Nephron progenitor cell (in vitro differentiated cells): ENCODE data around the gene GP9.

Source experiments
- DNase-seq: peaks from one replicate; pipeline ENCODE4 v3.0.0; 2021
- H3K27ac Mint-ChIP-seq: 2 replicates; pipeline ENCODE4 v1.8.0; 2021; ENCODE audit warnings: mild to moderate bottlenecking, moderate library complexity, mixed read lengths
- H3K27me3 Mint-ChIP-seq: 2 replicates; pipeline ENCODE4 v1.8.0; 2021; ENCODE audit warnings: mild to moderate bottlenecking, low read depth, mixed read lengths; ENCODE audit not compliant: poor library complexity
- H3K36me3 Mint-ChIP-seq: 2 replicates; pipeline ENCODE4 v1.8.0; 2021; ENCODE audit warnings: low read depth, mixed read lengths
- H3K4me1 Mint-ChIP-seq: 2 replicates; pipeline ENCODE4 v1.8.0; 2021; ENCODE audit warnings: mixed read lengths
- H3K4me3 Mint-ChIP-seq: 2 replicates; pipeline ENCODE4 v1.8.0; 2021; ENCODE audit warnings: mild to moderate bottlenecking, moderate library complexity, mixed read lengths
- H3K9me3 Mint-ChIP-seq: 2 replicates; pipeline ENCODE4 v1.8.0; 2021; ENCODE audit warnings: mild to moderate bottlenecking, moderate library complexity, mixed read lengths
- TF ChIP-seq, protein P1 (sequence below): fragments of 200-600 bp; sonication (generic); IDR thresholded peaks from 2 replicates; pipeline ENCODE4 v1.5.0; 2021; ENCODE audit warnings: antibody characterized with exemption

The GP9 gene

DNA sequence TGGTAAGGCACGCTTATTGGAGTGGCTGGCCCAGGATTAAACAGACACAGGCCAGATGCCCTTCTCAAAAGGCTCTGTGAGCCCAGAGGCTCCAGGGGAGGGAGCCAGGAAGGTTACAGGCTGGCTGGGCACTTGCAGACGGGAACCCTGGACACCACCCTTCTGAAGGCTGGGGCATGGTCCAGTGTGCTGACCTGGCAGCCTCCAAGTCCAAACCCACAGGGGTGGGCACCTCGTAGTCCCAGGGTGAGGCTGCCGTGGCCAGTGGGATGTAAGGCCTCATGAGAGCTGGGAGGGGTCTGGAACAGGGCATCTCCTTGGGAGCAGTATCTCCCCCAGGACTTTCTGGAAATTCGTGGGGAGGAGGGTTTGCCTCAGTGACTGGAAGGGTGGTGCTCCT, 39.9 kb upstream of the GP9 start:
- Mint-ChIP-seq H3K4me1 (peaks cover 25% of the 10 kb centered on the region), H3K4me3 (no peak overlapping the region), H3K9me3 (no peaks in the 10 kb centered on the region), H3K36me3 (no peaks in the 10 kb centered on the region), H3K27ac (no peak overlapping the region), H3K27me3 (peaks cover 11% of the 10 kb centered on the region)
- TF ChIP-seq, protein P1, sequence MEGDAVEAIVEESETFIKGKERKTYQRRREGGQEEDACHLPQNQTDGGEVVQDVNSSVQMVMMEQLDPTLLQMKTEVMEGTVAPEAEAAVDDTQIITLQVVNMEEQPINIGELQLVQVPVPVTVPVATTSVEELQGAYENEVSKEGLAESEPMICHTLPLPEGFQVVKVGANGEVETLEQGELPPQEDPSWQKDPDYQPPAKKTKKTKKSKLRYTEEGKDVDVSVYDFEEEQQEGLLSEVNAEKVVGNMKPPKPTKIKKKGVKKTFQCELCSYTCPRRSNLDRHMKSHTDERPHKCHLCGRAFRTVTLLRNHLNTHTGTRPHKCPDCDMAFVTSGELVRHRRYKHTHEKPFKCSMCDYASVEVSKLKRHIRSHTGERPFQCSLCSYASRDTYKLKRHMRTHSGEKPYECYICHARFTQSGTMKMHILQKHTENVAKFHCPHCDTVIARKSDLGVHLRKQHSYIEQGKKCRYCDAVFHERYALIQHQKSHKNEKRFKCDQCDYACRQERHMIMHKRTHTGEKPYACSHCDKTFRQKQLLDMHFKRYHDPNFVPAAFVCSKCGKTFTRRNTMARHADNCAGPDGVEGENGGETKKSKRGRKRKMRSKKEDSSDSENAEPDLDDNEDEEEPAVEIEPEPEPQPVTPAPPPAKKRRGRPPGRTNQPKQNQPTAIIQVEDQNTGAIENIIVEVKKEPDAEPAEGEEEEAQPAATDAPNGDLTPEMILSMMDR: no peak
- DNase-seq: no peak

GRCh38 chr3:129021140-129021551, 39.4 kb upstream of the GP9 start:
- H3K9me3 Mint-ChIP-seq: no peaks in the 10 kb centered on the region

DNA sequence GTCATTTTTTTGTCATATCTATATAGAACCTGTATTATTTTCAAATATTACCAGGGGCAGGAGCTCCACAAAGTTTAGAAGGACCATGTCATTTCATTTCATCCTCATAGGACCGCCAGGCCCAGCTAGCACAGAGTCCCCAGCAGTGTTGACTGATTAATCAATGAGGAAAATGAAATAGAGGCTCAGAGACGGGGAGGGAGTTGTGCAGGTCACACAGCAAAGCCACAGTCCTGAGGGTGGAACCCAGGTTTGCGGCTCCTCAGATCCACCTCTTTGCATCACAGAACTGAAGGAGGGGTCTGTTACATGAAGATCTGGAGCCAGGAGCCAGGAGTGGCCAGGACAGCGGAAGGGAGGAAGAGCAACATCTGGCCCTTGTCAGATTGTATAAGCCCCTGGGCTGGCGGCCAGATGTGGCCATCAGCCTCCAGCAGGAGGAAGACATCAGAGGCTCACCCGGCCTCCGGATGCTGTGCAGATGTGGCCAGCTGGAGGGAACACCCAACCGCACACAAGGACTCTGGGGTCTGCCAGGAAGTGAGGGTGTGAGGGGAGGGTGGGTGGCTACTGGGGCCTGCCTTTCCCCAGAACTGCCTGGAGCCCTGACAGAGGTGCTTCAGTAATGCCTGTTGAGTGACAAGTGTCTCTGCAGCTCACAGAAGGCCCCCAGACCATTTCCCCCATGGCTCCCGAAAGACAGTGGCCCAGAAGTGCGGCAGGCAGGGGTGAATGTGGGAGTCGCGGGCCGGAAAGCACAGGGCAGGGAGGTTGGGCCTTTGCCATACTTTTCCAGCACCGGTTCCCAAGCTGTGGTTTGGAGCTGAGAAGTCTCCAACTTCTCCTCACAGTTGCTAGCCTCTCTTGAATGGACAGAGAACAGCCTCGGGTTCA, 38.2 kb upstream of the GP9 start:
- DNase-seq: no peak
- Mint-ChIP-seq H3K36me3 (no peaks in the 10 kb centered on the region), H3K4me3 (no peak overlapping the region)

More at GRCh38 chr3:129021140-129021551, 39.4 kb upstream of the GP9 start:
- Mint-ChIP-seq H3K27me3 (peaks cover 15% of the 10 kb centered on the region), H3K4me1 (peaks cover 22% of the 10 kb centered on the region), H3K4me3 (no peak overlapping the region), H3K27ac (no peak overlapping the region), H3K36me3 (no peaks in the 10 kb centered on the region)
- TF ChIP-seq, protein P1: no peak
- DNase-seq: no peak

GRCh38 chr3:129023008-129023358, 37.6 kb upstream of the GP9 start:
- Mint-ChIP-seq H3K27me3 (peaks cover 24% of the 10 kb centered on the region), H3K4me3 (no peak overlapping the region), H3K36me3 (no peaks in the 10 kb centered on the region), H3K27ac (no peak overlapping the region), H3K4me1 (peaks cover 22% of the 10 kb centered on the region), H3K9me3 (no peaks in the 10 kb centered on the region)
- DNase-seq: no peak
- TF ChIP-seq, protein P1: no peak

More for the DNA sequence above, 38.2 kb upstream of the GP9 start:
- TF ChIP-seq, protein P1: no peak
- H3K27ac Mint-ChIP-seq: no peak overlapping the region
- H3K4me1 Mint-ChIP-seq: peaks cover 28% of the 10 kb centered on the region
- H3K9me3 Mint-ChIP-seq: no peaks in the 10 kb centered on the region
- H3K27me3 Mint-ChIP-seq: peaks cover 24% of the 10 kb centered on the region

DNA sequence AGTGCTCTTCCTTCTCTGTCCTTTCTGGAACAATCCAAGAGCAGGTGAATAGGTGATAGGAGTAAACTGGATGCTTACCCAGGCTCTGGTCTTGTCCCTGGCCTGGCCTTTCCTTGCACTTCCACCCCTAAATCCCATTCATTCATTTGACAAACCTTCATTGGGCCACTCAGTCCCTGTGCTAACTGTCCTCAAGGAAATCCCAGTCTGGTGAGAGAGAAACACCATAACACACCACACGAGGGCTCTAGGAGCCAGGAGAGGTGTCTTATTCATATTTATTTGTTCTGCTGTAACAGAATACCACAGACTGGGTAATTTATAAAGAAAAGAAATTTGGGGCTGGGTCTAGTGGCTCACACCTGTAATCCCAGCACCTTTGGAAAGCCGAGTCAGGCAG, 36.7 kb upstream of the GP9 start:
- H3K36me3 Mint-ChIP-seq: no peaks in the 10 kb centered on the region
- H3K4me1 Mint-ChIP-seq: peaks cover 14% of the 10 kb centered on the region
- peaks cover under 1% of the 10 kb centered on the region for H3K9me3 Mint-ChIP-seq
- TF ChIP-seq, protein P1: no peak
- H3K27me3 Mint-ChIP-seq: peaks cover 27% of the 10 kb centered on the region
- no peak overlapping the region for H3K4me3 Mint-ChIP-seq
- DNase-seq: no peak
- H3K27ac Mint-ChIP-seq: no peak overlapping the region

- DNase-seq: no peak
- H3K27ac Mint-ChIP-seq: no peak overlapping the region
- H3K4me3 Mint-ChIP-seq: no peak overlapping the region
- no peaks in the 10 kb centered on the region for H3K36me3 Mint-ChIP-seq
- peaks cover 10% of the 10 kb centered on the region for H3K4me1 Mint-ChIP-seq
- H3K9me3 Mint-ChIP-seq: peaks cover 4% of the 10 kb centered on the region
- TF ChIP-seq, protein P1: no peak
- peaks cover 30% of the 10 kb centered on the region for H3K27me3 Mint-ChIP-seq
These were observed 35.5 kb upstream of the GP9 start for GRCh38 chr3:129025108-129025507.
